Activated CD4-positive, alpha-beta T cell treated with anti-CD3 and anti-CD28 coated beads, Interleukin-2, amount 50 U/mL, for 4 hours (primary cell): ENCODE measurements around the gene GLDC.

Experiments
- DNase-seq, 2 experiments: peaks; one replicate each; pipeline ENCODE4 v3.0.0-alpha.2; 2020

GLDC gene

GRCh38 chr9:6616951-6617602, 28.5 kb downstream of the GLDC start:
- DNase-seq = no peak

DNA sequence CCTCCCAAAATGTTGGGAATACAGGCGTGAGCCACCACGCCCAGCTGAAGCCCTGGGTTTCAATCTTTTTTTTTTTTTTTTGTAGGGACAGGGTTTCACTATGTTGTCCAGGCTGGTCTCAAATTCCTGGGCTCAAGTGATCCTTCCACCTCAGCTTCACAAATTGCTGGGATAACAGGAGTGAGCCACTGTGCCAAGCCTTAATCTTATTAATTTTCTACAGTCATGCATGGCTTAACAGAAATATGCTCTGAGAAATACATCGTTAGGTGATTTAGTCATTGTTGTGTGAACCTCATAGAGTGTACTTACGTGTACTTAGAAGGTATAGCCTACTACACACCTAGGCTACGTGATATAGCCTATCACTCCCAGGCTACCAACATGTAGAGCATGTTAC, 31.0 kb downstream of the GLDC start:
- no peak for DNase-seq

- DNase-seq = no peak
Observed at GRCh38 chr9:6611865-6612264, 33.7 kb downstream of the GLDC start.

GRCh38 chr9:6610073-6610472, 35.5 kb downstream of the GLDC start:
- DNase-seq = no peak

DNA sequence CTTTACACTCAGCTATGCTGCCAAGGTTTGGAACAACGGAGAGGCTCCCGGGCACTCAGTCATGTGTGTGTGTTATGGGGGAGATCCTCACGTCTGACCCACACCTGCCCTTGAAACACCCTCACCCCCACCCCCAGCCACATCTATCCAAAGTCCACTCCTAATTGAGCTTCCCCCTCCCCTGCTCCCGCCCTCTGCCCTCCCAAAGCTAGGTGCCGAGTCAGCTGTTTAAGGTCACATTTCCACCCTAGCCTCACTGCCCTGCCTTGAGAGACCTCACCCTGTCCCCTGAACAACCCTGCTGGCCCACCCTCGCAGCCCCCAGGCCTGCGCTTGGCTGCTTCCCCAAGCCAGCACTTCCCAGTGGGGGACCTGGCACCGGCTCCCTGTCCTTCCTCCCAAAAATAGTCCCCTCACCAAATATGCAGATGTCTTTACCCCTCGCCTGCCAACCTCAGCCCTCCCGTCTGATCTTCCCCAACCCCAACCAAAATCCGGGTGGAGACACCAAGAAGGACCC, 36.0 kb downstream of the GLDC start:
- no peak for DNase-seq

DNA sequence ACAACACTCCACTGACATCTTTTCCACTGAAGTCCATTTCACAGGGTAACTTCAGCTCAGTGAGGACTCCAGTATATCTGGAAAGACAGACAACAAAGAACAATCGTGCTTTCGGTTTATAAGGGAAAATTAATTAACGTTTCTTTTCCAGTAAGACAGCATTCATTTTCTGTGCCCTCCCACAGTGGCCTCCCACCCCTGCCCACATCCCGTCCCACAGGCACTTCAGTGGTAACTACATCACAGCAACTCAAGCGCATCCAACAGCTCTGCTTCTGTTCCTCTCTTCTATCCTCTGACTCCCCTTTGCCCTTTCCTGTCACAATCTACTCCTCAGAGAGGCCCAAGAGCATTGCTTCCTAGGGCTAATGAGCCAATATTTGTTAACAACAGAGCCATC, 40.3 kb downstream of the GLDC start:
- DNase-seq = no peak

GRCh38 chr9:6600426-6600825, 45.1 kb downstream of the GLDC start:
- DNase-seq = no peak

GRCh38 chr9:6600006-6600405, 45.5 kb downstream of the GLDC start:
- no peak for DNase-seq

GRCh38 chr9:6598249-6598725, 47.2 kb downstream of the GLDC start:
- no peak for DNase-seq

GRCh38 chr9:6592791-6593190, 52.7 kb downstream of the GLDC start:
- DNase-seq = no peak

DNA sequence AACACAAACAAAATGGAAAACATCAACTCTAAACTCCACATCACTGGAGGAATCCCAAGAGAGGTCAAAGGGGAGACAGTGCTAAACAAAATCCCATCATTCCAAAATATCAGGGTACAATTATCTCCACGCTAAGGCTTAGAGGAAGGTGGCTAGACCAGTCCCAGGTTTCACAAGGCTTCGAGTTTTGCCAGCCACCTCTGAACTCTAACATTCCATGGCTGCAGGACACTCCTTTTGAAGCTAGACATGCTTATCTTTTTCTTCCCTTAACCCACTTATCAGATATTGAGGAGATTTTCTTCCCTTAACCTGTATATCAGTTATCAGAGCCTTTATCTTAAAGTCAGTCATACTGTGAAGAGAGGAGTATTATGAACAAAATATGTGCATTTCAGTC, 53.3 kb downstream of the GLDC start:
- DNase-seq = no peak

DNA sequence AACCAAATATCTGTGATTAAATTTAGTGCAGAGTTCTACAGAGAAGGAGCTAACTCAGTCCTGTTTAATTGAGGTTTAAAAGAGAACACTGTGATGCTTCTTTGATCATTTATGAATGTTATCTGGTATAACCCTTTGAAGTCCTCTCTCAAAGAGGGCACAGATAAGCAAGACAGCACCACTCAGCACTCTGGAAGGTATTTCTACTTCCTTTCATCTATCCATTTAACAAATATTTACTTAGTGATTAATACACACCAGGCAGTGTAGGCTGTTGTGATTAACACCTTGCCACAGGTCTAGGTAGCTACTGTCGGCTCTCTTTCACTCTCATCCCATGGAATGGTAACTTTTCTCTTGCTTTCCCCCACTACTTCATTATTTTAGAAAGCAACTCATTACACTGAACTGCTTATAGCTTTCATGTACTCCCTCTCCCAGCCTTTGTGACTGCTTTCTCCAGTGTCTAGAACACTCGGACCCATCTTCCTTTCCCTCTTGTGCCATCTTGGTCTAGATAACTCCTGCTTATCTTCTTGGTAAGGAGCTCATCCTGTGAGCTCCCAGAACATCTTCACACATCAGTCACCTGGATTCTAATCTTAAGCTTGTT, 54.7 kb downstream of the GLDC start:
- DNase-seq = no peak

- no peak for DNase-seq
Observed at GRCh38 chr9:6590334-6590733, 55.2 kb downstream of the GLDC start.

DNA sequence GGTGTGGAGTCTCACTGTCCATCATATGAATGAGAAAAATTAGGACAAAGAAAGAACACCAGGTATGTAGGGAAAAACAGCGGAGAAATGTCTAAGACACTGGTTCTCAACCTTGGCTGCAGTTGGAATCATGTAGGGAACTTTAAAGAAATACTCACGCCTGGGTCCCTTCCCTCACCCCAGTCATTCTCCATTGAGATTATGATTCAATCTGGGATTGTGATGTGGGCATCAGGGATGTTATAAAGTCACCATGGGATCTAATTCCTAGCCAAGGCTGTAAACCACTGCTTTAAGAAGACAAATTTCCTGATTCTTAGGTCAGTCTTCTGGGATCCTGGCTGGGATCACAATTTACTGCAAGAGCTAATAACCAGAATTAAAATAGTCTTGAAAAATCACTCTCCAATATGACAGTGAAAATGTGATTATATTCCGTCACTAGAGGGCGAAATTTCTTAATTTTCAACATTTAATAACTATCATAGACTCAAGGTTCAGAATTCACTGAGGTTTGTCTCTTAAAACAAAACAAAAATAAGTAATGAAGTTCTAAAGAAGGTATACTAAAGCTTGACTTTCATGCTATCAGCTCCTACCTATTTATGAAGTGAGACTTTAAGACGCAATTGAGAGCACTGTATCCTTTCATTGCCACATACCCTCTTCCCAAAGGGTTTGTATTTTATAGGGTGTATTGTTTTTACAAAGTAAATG, 60.5 kb downstream of the GLDC start:
- no peak for DNase-seq

GRCh38 chr9:6581253-6581652, 64.3 kb downstream of the GLDC start:
- no peak for DNase-seq

DNA sequence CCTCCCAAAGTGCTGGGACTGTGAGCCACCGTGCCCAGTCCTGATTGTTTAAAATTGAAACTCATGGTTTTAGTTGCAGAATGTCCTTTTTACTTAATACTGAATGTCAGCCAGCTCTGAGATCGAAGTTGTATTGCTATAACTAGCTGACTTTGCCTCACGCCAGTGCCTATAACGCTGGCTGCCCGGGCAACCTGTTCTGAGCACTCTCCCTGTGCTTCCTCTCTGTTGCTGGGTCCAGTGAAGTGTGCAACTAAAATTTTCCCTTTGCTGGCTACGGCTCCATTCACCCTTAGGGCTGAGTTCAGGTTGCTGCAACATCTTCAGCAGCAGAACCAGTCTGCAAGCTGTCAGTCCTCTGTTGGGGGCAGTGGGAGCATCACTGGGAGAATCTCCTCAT, 65.9 kb downstream of the GLDC start:
- DNase-seq = no peak

GRCh38 chr9:6576987-6577386, 68.5 kb downstream of the GLDC start:
- no peak for DNase-seq

DNA sequence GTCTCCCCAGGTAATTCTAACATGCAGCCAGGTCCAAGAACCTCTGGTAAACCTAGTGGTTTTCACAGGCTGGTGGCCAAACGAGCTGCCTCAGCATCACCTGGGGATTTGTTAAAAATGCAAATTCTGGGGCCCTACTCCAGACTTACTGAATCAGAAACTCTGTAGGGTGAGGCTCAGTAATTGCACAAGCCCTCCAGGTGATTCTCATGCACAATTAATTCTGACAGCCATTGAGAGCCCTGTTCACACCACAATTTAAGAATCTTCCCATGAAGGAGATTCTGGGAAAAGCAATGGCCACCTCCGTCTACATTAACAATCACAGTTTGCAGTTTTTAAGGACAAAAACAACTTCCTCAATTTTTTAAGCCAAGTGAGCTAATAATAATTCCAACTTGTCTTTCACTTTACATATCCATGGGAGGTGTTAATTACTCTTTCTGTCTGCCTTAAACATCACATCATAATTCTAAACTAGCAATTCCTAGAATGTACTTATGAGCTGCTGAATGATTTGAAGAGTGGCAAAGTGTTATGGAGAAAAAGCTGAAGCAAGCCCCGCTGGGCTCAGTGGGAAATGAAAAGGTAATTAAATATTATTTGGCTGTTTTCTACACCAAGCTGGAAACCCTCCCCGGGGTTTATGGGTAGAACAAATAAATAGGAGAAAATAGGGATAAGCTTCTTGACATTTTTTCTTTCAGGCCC, 70.0 kb downstream of the GLDC start:
- no peak for DNase-seq

GRCh38 chr9:6567140-6567591, 78.4 kb downstream of the GLDC start:
- peak; percentile 5 to 13 for DNase-seq

DNA sequence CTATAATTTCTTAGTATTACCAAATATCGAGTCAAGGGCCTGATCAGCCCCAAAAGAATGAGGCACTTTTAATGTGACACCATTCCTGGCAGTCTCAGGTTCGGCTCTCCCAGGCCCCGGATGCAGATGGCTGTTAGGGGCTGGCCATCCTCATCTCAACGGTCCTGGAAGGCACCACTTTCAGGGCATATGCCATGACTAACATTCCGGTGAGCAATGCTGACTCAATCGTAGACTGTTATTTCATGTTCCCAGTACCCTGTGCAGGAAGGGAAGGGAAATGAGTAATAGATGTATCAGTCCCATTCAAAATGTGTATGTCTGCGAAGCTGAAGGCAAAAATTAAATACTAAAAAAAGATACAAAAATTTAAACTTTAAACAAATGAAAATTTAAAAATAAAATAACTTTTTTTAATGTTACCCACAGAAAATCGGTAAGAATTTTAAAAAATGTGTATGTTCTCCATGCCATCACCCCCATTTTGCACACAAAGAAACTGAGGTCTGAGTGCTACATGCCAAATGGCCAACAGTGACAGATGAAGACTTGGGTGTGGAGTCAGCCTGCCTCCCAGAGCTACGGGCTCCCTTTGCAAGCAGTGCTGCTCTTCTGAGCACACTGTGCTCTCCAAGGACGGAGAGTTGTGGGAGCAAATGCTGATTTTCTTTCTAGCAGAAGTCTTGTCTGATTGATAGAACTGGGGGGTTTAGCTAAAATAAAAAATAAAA, 79.0 kb downstream of the GLDC start:
- DNase-seq = peak; percentile 4 to 10

DNA sequence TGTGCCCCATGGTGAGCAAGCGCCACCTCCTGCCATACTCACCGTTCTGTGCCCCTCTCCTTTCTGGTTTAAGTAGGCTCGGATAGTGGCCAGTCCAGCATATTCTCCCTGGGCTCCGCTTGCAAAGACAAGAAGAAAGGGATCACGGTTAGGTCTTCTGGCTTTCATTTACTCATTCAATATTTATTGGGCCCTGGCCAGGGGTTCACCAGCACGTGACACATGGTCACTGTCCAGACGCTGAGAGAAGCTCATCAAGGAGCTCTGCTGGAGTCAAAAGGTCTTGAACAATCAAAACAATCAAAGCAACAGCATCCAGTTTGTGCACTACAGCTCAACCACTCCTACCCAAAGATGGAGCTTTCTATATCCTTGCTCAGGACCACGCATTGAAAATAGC, 80.2 kb downstream of the GLDC start:
- no peak for DNase-seq

DNA sequence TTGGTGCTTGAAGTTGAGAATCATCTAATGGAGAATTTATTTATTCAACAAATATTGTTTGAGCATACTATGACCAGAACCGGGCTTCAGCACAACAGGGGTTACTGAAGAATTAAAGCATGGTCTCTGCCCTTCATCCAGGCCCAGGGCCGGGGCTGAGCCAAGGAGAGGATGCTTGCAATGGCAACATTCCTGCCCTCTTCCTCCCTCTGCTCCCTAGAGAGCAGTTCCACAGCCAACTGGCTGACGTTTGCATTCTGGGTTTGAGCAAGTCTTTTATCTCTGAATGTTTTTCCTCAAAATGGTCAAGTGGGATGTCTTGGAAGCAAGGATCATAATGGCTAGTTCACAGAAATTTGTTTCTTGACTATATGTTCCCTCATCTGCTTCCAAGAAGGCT, 80.7 kb downstream of the GLDC start:
- DNase-seq = no peak

DNA sequence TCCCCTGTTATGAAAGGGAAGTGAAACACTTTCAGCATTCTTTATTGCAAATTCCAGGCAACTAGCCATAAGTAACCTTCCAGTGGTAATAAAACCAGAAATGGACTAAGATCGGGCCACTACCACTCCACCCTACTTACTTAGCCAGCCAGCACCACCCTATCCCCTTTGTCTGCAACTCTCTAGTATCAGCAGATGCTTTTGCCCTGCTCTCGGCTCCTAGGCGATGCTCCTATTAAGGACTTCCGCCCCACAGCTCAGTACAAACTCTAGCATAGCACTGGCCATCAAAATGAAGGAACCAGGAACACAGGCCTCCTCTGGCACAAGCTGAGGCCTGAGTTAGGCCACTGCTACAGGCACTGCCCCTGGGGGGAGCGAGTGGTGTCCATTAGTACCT, 81.2 kb downstream of the GLDC start:
- no peak for DNase-seq
